Smooth muscle cell (in vitro differentiated cells): ENCODE data around the gene RWDD4. TPM values are rescaled to one million over a fixed set of nuclear protein-coding genes. Genes with fewer than 3 reads are reported as not detected.

ENCODE experiments used
- DNase-seq: peaks from one replicate; lab custom pipeline; 2025; ENCODE audit not compliant: unreplicated experiment; lab: John Stamatoyannopoulos, UW
- H2AFZ ChIP-seq: fragments of 200-600 bp; sonication (generic); 2 replicates; pipeline ENCODE4 v1.6.0; 2016; ENCODE audit warnings: antibody characterized with exemption, low read depth, mild to moderate bottlenecking
- H3F3A ChIP-seq: fragments of 200-600 bp; sonication (generic); 2 replicates; pipeline ENCODE4 v1.6.0; 2017; ENCODE audit warnings: antibody characterized with exemption, low read depth
- H3K27ac ChIP-seq: fragments of 200-600 bp; sonication (generic); 2 replicates; pipeline ENCODE4 v1.5.1; 2016; ENCODE audit warnings: low read depth, mild to moderate bottlenecking
- H3K27me3 ChIP-seq: fragments of 200-600 bp; sonication (generic); 2 replicates; pipeline ENCODE4 v1.6.1; 2016; ENCODE audit warnings: low read depth, mild to moderate bottlenecking
- H3K36me3 ChIP-seq: fragments of 200-600 bp; sonication (generic); 2 replicates; pipeline ENCODE4 v1.5.1; 2016; ENCODE audit warnings: low read depth
- H3K4me1 ChIP-seq: fragments of 200-600 bp; sonication (generic); 2 replicates; pipeline ENCODE4 v1.5.1; 2016; ENCODE audit warnings: low read depth
- H3K4me2 ChIP-seq: fragments of 200-600 bp; sonication (generic); 2 replicates; pipeline ENCODE4 v1.6.0; 2016; ENCODE audit warnings: mild to moderate bottlenecking
- H3K4me3 ChIP-seq: fragments of 200-600 bp; sonication (generic); 2 replicates; pipeline ENCODE4 v1.5.1; 2016; ENCODE audit warnings: mild to moderate bottlenecking
- H3K79me2 ChIP-seq: fragments of 200-600 bp; sonication (generic); 2 replicates; pipeline ENCODE4 v1.6.0; 2016; ENCODE audit warnings: low read depth, mild to moderate bottlenecking
- H3K9ac ChIP-seq: fragments of 200-600 bp; sonication (generic); 2 replicates; pipeline ENCODE4 v1.6.0; 2016; ENCODE audit warnings: low read depth
- H3K9me3 ChIP-seq: fragments of 200-600 bp; sonication (generic); replicated peaks from 2 replicates; pipeline ENCODE4 v1.5.1; 2016; ENCODE audit warnings: low read depth
- H4K20me1 ChIP-seq: fragments of 200-600 bp; sonication (generic); 2 replicates; pipeline ENCODE4 v1.6.0; 2016; ENCODE audit warnings: low read depth
- CTCF ChIP-seq: fragments of 200-600 bp; sonication (generic); IDR thresholded peaks from 2 replicates; pipeline ENCODE4 v1.5.1; 2017; ENCODE audit warnings: borderline replicate concordance, mild to moderate bottlenecking, antibody characterized with exemption; ENCODE audit not compliant: insufficient read depth, poor library complexity, severe bottlenecking
- WGBS: methylation state at CpG from one replicate; pipeline ENCODE4 v1.1.7; 2016; ENCODE audit warnings: low lambda C conversion rate; 5-methylcytosine and 5-hydroxymethylcytosine counted together
- polyA plus RNA-seq: library from polyadenylated mRNA; unstranded; fragments of >200 nt; fragmentation: Nextera tagmentation; extraction: Ambion mirVana; gene quantifications from 2 replicates; pipeline ENCODE4 v1.2.1, GENCODE V29; 2016
- total RNA-seq: library from RNA; depleted of rRNA; stranded (reverse); fragments of >200 nt; gene quantifications from 2 replicates; pipeline ENCODE4 v1.2.3, GENCODE V29; 2014

The RWDD4 gene
- total and polyA plus RNA-seq, 2 experiments from 2014 or later = 20.0 to 25.1 TPM

- Histone ChIP-seq H3K79me2 (no peaks in the 10 kb centered on the region), H3K9me3 (no peaks in the 10 kb centered on the region), H3F3A (no peaks in the 10 kb centered on the region), H3K9ac (peak overlapping the region; percentile 57), H3K27ac (peak overlapping the region; percentile 63), H3K36me3 (no peaks in the 10 kb centered on the region), H3K4me1 (no peaks in the 10 kb centered on the region), H4K20me1 (no peaks in the 10 kb centered on the region), H3K4me3 (no peak overlapping the region), H3K27me3 (no peaks in the 10 kb centered on the region), H3K4me2 (peak overlapping the region; percentile 32), H2AFZ (no peak overlapping the region)
- no peak for TF ChIP-seq CTCF
- DNase-seq = no peak
- 72% methylated on average over 7 of the region's 7 CpGs for WGBS
Measured at GRCh38 chr4:183610613-183611012, 48.4 kb downstream of the RWDD4 start.

- no peak for TF ChIP-seq CTCF
- Histone ChIP-seq H3K4me1 (no peaks in the 10 kb centered on the region), H4K20me1 (no peaks in the 10 kb centered on the region), H3F3A (no peaks in the 10 kb centered on the region), H3K27me3 (no peaks in the 10 kb centered on the region), H3K36me3 (no peaks in the 10 kb centered on the region), H3K4me3 (no peak overlapping the region), H3K4me2 (no peak overlapping the region), H3K9me3 (no peaks in the 10 kb centered on the region), H3K9ac (no peak overlapping the region), H2AFZ (no peak overlapping the region), H3K27ac (peak overlapping the region; percentile 63), H3K79me2 (no peaks in the 10 kb centered on the region)
- WGBS = 98% methylated on average over 2 of the region's 2 CpGs
- DNase-seq = no peak
Measured at GRCh38 chr4:183610033-183610432, 49.0 kb downstream of the RWDD4 start.

GRCh38 chr4:183609151-183609550, 49.8 kb downstream of the RWDD4 start:
- no peak for DNase-seq
- no peak overlapping the region for H3K4me2 ChIP-seq
- no peak overlapping the region for H2AFZ ChIP-seq
- no peak overlapping the region for H3K27ac ChIP-seq
- H3K9ac ChIP-seq = no peak overlapping the region
- no peaks in the 10 kb centered on the region for H3K36me3 ChIP-seq
- H4K20me1 ChIP-seq = no peaks in the 10 kb centered on the region
- H3K79me2 ChIP-seq = no peaks in the 10 kb centered on the region
- WGBS = 97% methylated on average over 9 of the region's 9 CpGs
- TF ChIP-seq CTCF = no peak
- H3F3A ChIP-seq = no peaks in the 10 kb centered on the region
- H3K27me3 ChIP-seq = no peaks in the 10 kb centered on the region
- H3K4me3 ChIP-seq = no peak overlapping the region
- H3K9me3 ChIP-seq = no peaks in the 10 kb centered on the region
- H3K4me1 ChIP-seq = no peaks in the 10 kb centered on the region

- H2AFZ ChIP-seq = no peak overlapping the region
- no peak overlapping the region for H3K9ac ChIP-seq
- no peaks in the 10 kb centered on the region for H4K20me1 ChIP-seq
- WGBS = 96% methylated on average over 4 of the region's 4 CpGs
- H3K79me2 ChIP-seq = no peaks in the 10 kb centered on the region
- H3K27me3 ChIP-seq = no peaks in the 10 kb centered on the region
- TF ChIP-seq CTCF = no peak
- DNase-seq = no peak
- no peaks in the 10 kb centered on the region for H3K4me1 ChIP-seq
- H3K36me3 ChIP-seq = no peaks in the 10 kb centered on the region
- H3K4me3 ChIP-seq = no peak overlapping the region
- no peaks in the 10 kb centered on the region for H3F3A ChIP-seq
- no peaks in the 10 kb centered on the region for H3K9me3 ChIP-seq
- no peak overlapping the region for H3K4me2 ChIP-seq
- H3K27ac ChIP-seq = no peak overlapping the region
Measured at GRCh38 chr4:183607894-183608293, 51.1 kb downstream of the RWDD4 start.
